ENCODE data around the gene EOGT. TPM values are rescaled to one million over a fixed set of nuclear protein-coding genes. Genes with fewer than 3 reads are reported as not detected.

EOGT gene
- total and polyA plus RNA-seq, 8 donors, result 7.6 to 19.3 (median 11.3) TPM

DNA sequence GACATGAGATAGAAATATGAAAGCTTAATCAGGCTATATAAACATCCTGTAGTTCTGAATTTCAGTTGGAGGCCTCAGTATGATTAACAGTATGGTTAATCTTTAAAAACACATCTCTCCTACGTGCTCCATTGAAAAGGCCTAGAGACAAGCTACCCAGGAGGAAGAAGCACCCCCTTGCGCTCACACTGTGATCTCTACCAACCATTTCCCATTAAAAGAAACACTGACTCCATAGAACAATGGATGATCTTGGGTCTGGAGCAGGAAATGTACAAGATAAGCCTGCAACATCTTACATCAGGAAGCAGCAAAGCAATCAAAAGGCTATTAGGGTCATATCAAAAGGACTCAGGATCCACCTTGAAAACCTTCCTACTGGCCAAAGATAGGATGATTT is 3.4 kb upstream of the EOGT start:
- Histone ChIP-seq H3K4me3 (no peak overlapping the region), H3K36me3 (peaks cover 0 to 6% (median 0%) of the 10 kb centered on the region in 3 donors), H3K27ac (no peak overlapping the region), H3K27me3 (no peaks in the 10 kb centered on the region), H3K4me1 (peaks cover 0 to 6% (median 3%) of the 10 kb centered on the region in 3 donors), H3K9me3 (no peaks in the 10 kb centered on the region)
- WGBS, 2 donors, result 83% methylated on average over 2 of the region's 2 CpGs
- FAIRE-seq (no peak), ATAC-seq (no peak), DNase-seq (no peak)
- intact Hi-C loops (cut with DNase I), result no loop called here
- TF ChIP-seq, protein P1, sequence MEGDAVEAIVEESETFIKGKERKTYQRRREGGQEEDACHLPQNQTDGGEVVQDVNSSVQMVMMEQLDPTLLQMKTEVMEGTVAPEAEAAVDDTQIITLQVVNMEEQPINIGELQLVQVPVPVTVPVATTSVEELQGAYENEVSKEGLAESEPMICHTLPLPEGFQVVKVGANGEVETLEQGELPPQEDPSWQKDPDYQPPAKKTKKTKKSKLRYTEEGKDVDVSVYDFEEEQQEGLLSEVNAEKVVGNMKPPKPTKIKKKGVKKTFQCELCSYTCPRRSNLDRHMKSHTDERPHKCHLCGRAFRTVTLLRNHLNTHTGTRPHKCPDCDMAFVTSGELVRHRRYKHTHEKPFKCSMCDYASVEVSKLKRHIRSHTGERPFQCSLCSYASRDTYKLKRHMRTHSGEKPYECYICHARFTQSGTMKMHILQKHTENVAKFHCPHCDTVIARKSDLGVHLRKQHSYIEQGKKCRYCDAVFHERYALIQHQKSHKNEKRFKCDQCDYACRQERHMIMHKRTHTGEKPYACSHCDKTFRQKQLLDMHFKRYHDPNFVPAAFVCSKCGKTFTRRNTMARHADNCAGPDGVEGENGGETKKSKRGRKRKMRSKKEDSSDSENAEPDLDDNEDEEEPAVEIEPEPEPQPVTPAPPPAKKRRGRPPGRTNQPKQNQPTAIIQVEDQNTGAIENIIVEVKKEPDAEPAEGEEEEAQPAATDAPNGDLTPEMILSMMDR (IDR thresholded peaks at IDR 0.05), result no peak

DNA sequence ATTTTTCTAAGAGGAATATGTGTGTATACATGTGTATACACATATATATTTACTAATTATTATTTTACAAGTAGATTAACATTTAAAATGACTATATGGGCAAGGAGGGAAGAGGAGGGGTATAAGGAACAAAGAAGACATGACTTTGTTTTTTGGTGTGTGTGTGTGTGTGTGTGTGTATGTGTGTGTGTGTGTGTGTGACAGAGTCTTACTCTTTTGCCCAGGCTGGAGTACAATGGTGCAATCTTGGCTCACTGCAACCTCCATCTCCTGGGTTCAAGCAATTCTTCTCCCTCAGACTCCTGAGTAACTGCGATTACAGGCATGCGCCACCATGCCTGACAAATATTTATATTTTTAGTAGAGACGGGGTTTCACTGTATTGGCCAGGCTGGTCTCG is 2.6 kb upstream of the EOGT start:
- Histone ChIP-seq H3K27me3 (no peaks in the 10 kb centered on the region), H3K36me3 (peaks cover 0 to 3% (median 0%) of the 10 kb centered on the region in 3 donors), H3K9me3 (no peaks in the 10 kb centered on the region), H3K27ac (no peak overlapping the region), H3K4me3 (no peak overlapping the region), H3K4me1 (peaks cover 0 to 6% (median 5%) of the 10 kb centered on the region in 3 donors)
- ATAC-seq (no peak), FAIRE-seq (no peak), DNase-seq (no peak)
- intact Hi-C loops (cut with DNase I), result no loop called here
- TF ChIP-seq, protein P1 (IDR thresholded peaks at IDR 0.05), result no peak
- WGBS, 2 donors, result 92 to 99% methylated on average over 4 of the region's 4 CpGs

DNA sequence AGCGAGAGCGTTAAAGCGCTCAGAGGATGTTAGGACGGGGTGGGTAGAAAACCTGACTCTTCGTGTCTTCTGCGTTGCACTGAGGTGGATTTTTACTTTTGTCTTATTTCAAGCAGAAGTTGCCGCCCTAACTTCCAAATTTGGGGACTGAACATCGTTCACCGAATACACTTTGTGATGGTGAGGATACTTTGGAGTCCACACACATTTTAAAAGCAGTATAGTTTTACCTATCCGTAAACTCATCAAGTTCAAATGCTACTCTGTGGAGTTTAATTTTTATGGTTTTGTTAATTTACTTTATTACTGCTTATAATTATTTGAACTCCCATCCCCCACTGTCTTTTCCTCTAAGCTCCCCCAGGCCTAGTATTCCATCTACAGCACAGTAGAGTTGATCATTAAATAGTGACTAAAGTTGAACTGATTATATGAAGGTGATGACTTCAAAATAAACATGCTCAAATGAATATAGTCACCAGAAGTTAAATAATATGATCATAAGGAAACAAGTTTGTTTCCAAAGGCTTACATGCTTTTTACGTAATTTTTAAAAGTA is 617 bp upstream of the EOGT start:
- FAIRE-seq, result peak; percentile 81
- 14 to 17% methylated on average over 11 of the region's 11 CpGs for WGBS, 2 donors
- Histone ChIP-seq H3K27ac (peak overlapping the region; percentile 97 to 98 (median 98)), H3K27me3 (no peaks in the 10 kb centered on the region), H3K9me3 (no peaks in the 10 kb centered on the region), H3K4me1 (peaks cover 0 to 6% (median 5%) of the 10 kb centered on the region in 3 donors), H3K4me3 (peak overlapping the region; percentile 63 to 91 (median 77)), H3K36me3 (no peaks in the 10 kb centered on the region)
- ATAC-seq, result no peak
- intact Hi-C loops (cut with DNase I), result no loop called here
- TF ChIP-seq, protein P1 (IDR thresholded peaks at IDR 0.05), result no peak
- no peak for DNase-seq

DNA sequence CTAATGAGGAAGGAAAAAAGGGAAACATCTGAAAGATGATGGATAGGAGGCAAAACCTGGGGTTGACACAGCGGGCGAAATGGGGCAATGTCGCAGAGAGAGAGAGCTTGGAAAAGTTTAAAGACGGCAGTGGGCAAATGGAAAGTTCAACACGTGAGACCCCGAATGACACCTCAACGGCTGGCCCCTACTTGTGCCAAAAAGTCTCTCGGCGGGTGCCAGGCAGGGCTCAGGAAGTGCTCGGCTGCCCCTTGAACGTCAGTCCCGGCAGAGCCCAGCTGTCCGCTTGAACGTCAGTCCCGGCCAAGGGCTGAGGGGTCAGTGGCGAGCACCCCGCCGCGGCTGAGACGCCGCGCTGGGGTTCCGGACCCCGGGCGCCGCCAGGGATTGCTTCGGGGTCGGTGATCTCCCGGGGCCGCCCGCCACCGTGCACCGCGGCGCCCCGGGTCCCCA is 658 bp downstream of the EOGT start:
- Histone ChIP-seq H3K27me3 (no peaks in the 10 kb centered on the region), H3K36me3 (peaks cover 0 to 7% (median 0%) of the 10 kb centered on the region in 3 donors), H3K27ac (peak overlapping the region; percentile 97 to 98 (median 98)), H3K4me3 (peak overlapping the region; percentile 63 to 91 (median 77)), H3K4me1 (peaks cover 0 to 6% (median 5%) of the 10 kb centered on the region in 3 donors), H3K9me3 (no peaks in the 10 kb centered on the region)
- 1% methylated on average over 34 to 36 of the region's 36 CpGs for WGBS, 2 donors
- ATAC-seq (peak; percentile 44 to 66 (median 54)), FAIRE-seq (no peak), DNase-seq (peak in 5 of 6 donors; percentile 43 to 86 (median 57))
- intact Hi-C loops (cut with DNase I), result no loop called here
- TF ChIP-seq, protein P1 (IDR thresholded peaks at IDR 0.05), result no peak

Measured in pancreas (tissue), 10 donors.